HG03139 (cell line): Measurements from ENCODE around the gene INTS3.
"Not testable (repeated sequence)": the region's sequence is repeated elsewhere in the genome, so short reads cannot be mapped to it uniquely, and the experiment has no call there.

ENCODE experiments used
- ATAC-seq: cut with Tn5 transposase; IDR thresholded peaks from one replicate; pipeline ENCODE4 v1.9.1; 2021; ENCODE audit not compliant: unreplicated experiment

The INTS3 gene

DNA sequence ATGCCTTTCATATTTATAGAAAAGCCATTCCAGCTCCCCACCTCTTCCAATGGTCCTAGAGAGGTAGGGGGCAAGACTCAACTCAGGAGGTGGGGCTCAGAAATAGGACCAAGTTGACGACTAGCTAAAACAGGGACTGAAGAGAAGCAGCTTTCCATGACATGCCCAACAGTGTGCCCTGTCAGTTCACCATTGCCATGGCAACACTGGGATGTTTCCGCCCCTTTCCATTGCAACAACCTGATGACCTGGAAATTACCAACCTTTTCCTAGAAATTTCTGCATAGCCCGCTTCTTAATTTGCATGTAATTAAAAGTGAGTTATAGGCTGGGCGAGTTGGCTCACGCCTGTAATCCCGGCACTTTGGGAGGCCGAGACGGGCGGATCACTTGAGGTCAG is 22.4 kb upstream of the INTS3 start:
- no peak for ATAC-seq

DNA sequence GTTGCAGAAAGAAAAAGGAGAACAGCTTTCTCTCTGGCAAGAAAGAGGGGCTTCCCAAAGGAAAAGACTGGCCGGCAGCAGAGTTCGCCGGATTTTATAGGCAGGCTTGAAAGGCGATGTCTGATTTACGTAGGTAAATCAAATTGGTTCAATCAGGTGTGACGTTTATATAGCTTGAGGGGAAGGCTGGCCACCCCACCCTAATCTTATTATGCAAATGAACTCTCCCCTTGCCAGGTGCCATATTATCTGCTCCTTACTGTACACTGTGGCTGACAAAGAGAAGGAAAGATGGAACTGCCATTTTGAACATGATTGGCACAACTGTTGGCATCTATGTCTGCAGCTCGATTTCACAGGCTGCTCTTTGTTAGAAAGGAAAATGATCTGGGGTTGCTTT is 16.8 kb upstream of the INTS3 start:
- no peak for ATAC-seq

DNA sequence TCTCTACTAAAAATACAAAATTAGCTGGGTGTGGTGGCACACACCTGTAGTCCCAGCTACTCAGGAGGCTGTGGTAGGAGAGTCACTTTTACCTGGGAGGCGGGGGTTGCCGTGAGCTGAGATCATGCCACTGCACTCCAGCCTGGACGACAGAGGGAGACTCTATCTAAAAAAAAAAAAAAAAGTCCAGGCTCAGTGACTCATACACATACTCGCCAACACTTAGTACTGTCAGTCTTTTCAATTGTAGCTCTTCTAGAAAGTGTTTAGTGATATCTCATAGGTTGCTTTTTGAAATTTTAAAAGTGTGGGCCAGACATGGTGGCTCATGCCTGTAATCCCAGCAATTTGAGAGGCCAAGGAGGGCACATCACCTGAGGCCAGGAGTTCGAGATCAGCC is 11.6 kb upstream of the INTS3 start:
- ATAC-seq, result not testable (repeated sequence)

DNA sequence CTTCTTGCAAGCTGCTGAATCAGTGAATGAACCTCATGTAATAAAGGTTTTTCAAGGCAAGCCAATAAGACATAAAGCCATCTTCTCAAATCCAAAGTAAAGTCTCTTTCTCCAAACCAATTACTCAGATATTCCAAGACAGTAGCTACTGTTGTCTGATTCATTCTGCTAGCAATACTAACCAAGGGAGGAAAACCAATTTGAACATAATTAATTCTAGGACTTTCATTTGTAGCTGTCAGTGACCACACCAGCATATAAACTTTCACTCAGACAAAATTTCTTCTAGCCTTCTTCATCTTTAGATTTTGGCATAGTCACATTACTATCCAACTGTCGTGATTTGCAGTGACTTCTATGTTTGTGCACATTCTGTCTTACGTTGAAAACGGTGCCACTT is 10.5 kb upstream of the INTS3 start:
- ATAC-seq, result no peak

DNA sequence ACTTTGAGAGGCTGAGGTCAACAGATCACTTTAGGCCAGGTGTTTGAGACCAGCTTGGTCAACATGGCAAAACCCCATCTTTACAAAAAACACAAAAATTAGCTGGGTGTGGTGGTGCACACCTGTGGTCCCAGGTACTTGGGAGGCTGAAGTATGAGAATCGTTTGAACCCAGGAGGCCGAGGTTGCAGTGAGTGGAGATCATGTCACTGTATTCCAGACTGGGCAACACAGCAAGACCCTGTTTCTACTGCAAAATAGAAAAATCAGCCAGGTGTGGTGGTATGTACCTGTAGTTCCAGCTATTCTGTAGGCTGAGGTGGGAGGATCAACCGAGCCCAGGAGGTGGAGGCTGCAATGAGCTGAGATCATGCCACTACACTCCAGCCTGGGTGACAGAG is 4.2 kb upstream of the INTS3 start:
- ATAC-seq, result no peak

DNA sequence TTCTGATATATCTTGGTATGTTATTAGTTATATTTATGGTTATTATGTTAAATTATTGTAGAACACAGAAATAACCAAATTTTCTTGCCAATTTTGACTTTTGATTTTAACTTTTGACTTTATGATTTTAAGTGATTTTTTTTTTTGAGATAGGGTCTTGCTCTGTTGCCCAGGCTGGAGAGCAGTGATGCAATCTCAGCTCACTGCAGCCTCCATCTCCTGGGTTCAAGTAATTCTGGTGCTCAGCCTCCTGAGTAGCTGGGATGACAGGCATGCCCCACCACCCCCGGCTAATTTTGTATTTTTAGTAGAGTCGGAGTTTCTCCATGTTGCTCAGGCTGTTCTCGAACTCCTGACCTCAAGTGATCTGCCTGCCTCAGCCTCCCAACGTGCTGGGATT is 3.2 kb upstream of the INTS3 start:
- ATAC-seq, result not testable (repeated sequence)

DNA sequence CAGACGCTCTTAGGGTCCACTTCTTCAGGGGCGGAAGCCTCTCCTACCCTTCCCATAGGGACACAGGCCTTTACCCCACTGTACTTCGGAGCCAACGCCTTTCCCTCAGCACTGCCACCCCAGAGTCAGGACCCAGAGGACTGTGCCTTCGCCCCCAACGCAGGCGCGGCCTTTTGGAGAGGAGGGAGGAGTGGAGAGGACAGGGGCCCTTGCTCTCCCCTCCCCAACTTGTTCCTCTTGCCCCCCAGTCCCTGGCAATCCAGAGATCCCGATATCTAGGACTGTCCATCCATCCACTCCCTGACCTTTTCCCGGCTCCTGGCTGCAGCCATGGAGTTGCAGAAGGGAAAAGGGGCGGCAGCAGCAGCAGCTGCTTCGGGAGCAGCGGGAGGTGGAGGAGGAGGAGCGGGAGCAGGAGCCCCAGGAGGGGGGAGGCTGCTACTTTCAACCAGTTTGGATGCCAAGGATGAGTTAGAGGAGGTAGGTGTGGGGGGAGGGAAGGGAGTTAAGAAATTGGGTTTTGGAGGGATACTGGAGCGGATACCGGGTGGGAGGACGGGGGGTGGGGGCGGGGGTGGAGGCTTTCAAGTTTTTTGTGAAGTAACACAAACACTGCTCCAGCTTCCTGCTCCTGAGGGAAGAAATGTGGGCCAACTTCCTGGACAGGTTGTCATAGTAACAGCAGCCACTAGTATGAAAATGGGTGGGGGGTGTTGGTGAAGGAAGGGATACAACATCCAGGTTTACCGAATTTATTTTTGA is 636 bp downstream of the INTS3 start:
- no peak for ATAC-seq

DNA sequence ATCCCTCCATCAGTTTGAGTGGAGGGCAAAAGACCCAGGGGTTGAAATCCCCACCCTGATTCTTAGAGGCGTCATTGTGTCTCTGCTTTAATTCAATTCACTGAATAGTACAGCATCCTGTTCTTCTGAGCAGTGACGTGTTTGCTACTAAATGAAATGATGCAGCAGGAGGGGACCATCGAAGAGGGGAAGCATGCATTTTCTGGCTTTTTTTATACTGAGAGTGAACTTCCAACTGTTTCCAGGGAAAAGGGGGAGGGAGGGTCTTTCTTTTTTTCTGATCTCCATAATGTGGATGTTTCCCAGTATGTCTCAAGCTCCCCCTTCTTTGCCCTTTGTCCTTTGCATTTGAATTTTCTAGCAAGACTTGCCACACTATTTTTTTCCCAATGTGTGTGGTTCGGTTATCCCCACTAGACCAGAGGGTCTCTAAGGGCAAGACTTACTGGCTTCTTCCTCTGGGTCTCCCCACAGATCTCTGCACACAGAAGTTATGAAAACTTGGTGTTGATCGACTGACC is 2.7 kb downstream of the INTS3 start:
- no peak for ATAC-seq

DNA sequence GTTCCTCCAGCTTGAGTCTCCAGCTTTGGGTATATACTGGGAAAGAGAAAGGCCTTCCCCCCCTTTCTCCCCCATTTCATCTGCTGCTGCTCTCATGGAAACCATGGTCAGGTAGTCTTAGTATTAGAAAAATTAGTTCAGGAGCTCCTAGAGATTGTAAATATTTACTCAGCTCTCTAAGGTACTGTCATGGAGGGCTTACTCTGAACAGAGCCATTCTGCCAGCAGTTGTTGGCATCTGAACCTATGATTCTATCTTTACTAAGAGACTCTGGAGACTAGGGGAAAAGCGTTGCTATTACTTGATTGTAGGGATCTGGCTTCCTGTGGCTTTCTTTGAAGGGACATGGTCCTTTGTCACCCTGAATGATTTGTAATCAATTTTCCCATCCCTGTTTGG is 6.1 kb downstream of the INTS3 start:
- no peak for ATAC-seq

DNA sequence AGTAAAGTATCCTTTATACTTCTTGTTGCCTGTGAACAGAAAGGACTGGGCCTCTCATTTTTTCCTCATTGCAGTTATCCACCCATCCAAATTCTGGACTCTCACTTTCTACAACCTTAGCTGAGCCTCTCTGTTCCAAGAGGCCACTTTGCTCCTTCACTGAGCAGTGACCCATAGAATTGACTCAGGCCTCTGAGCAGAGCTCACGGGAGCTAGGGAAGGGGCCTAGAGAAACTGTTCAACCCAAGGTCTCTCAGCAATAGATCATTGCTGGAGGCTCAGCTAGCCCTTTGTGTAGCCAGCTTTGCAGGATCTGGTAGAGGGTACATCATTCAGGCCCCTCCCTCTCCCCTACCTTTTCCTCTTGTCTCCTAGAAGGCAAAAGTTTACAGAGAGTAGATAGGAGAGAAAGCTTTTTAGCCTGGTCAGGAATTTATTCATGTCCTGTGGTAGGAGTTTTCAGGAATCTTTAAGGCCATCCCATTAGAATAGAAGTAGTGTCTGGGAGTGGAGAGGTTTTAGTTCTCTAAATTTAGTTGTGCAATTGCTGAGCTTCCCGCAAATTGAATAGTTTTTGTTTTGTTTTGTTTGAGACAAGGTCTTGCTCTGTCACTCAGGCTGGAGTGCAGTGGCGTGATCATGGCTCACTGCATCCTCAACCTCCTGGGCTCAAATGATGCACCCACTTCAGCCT is 6.7 kb downstream of the INTS3 start:
- no peak for ATAC-seq

DNA sequence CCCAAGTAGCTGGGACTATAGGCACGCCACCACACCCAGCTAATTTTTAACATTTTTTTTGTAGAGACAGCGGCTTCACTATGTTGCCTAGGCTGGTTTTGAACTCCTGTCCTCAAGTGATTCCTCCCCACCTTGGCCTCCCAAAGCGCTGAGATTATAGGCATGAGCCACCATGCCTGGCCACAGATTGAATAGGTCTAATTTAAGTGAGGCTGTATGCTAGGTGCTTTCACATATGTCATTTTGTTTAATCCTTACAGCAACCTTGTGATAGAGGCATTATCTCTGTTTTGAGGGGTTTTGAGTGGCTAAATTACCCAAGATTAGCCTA is 7.2 kb downstream of the INTS3 start:
- no peak for ATAC-seq

DNA sequence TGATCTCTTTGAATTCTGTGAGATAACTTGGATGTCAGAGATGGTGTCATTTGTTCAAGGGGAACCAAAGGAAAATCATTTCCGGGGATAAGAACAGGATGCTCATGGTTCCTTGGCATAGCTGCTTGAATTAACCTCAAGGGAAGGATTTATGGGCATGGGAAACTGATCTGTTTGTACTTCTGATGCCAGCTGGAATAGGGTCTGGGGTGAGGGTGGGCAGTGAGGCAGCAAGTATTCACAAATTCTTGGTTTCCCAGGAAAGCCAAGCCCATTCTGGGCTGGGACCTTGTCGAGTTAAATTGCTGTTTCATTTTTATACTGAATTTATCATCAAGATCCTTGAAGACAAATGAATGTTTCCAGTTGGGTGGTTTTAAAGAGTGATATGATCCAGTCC is 14.1 kb downstream of the INTS3 start:
- ATAC-seq, result no peak

DNA sequence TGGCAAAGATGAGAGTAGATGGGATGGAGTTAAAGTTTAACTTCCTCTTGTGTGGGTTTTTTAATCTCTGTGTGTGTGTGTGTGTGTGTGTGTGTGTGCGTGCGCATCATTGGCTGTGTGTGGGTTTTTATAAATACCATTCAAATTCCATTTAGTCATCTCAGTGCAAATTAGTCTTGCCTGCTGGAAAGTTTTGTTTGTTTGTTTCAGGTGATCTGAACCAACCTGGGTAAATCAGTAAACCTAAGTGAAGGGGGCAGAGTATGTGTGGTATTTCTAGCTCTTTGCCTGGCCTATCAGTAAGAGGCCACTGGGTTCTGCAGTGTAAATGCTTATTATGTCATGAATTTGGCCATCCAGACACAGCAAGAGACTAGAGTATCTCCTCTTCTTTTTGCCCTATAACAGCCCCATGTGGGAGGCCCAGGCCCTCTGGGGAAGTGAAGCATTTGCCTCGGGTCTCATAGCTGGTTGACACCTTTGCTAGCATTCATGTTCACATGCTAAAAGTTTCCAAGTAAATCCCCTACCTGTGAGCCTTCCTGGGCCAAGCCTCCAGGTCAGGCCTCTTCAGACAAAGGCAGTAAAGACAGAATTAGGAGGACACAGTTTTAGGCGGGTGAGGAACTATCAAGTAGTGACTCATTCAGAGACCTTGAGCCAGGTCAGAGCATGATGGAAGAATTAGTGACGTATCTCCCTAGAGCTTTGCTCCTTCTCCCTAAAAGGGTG is 14.7 kb downstream of the INTS3 start:
- peak; percentile 62 for ATAC-seq

DNA sequence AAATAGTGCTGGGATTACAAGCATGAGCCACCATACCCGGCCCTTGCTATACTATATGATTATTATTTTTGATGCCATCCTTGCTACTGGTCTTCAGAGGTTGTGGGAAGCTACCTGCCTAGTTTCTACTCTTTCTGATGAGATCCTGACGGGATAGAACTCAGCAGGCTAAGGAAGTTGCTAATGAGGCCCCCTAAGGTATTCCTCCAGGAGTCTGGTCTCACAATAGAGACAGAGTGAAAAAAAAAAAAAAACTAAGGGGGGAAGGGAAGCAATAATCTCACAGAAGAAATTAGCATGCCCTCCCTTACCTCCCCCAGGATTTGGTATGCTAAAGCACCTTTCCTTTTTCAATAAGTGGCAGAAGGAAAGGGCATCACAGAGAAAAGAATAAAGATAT is 17.6 kb downstream of the INTS3 start:
- ATAC-seq, result no peak

DNA sequence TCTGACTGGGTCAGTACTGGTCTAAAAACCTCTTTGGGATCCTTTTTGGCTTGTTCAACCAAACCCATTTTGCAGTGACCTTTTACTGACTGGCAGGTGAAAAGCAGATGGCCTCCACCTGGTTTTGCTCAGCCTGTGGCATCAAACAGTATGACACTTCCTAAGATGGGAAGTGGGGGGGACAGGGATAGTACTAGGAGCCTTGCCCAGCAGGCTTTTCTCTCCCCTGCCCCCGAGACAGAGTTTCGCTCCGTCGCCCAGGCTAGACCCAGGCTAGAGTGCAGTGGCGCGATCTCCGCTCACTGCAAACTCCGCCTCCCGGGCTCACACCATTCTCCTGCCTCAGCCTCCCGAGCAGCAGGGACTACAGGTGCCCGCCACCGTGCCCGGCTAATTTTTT is 18.3 kb downstream of the INTS3 start:
- ATAC-seq, result no peak

DNA sequence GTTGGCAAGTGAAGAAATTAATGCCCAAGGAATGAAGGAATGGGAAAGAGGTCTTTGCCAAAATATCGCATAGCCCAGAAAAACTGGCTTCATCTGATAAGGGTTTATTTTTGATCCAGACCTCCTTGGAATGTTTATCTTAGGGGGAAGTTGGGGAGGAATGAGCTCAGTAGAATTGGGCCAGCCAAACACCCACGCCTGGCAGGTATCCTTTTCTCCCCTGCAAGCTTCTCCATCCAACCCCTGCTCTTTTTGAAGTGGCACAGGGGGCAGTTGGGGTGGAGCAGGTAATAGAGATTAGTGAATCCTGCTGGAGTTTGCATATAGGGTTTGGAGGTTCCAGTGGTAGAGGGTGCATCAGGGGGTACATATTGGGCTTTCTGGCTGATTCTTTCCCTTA is 21.1 kb downstream of the INTS3 start:
- no peak for ATAC-seq

DNA sequence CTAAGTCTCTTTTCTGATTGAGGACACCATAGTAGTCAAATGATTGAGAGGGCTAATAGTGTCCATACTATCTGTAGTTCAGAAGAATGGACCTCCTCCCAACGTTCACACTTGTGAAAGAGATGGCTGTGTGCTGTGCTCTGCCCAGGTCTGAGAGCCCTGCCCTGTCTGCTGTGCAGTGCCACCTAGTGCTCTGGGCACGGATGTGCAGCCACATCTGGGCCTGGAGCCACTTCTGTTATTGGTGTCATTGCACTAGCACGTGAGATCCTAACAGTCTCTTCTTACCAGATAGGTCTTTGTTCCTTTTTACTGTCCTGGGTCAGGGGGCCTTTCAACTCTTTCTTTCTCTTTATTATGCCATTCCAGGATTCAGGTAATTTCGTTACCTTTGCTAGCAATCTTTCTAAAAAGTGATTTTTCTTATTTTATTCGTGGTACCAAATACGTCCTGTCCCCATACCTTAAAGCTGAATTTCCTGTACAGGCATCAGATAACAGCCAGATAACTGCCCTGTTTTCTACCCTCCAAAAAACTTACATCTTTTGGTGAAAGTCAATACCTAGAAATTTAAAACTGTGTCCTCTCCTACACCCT is 21.7 kb downstream of the INTS3 start:
- ATAC-seq, result peak; percentile 81

DNA sequence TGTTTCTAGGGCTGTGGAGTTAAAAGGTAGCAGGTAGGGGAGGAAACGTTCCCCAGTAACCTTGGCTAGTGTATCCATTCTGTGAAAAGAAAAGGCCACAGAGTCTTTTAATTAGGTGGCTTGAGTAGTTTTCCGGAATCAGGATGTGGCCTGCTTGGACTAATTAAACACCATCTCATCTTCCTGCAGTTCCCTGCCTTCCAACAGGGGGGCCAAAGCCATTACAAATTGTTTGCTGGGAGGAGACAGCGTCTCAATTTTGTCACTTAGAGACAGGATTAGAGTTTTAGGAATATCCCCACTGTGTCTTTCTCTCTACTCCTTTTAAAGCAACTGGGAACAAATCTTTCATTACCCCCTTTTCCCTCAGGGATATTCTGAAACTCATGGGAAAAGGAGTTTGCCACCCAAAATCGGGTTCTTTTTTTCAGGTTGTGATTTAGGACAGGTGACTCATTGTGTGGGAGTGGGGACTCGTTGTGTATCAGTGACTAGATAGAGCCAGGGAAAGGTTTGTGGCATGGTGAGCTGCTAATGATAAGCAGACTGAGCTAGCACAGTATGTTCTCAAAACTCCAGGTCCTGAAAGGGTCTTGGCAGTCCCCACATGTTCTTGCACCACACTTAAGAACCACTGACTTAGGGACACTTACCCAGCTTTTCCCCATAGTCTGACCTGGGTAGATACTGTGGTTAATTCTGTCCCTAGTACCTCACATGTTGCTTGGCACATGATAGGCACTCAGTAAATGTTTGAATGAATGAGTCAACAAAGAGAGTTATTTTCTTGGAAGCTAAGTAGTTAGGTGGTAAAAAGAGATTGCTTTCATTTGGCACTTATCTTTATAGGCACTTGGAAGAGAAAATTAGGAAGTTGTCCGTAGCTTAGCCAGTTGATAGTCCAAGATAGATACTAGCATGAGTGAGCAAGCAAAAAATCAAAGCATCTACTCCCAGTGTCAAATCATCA is 22.5 kb downstream of the INTS3 start:
- no peak for ATAC-seq

DNA sequence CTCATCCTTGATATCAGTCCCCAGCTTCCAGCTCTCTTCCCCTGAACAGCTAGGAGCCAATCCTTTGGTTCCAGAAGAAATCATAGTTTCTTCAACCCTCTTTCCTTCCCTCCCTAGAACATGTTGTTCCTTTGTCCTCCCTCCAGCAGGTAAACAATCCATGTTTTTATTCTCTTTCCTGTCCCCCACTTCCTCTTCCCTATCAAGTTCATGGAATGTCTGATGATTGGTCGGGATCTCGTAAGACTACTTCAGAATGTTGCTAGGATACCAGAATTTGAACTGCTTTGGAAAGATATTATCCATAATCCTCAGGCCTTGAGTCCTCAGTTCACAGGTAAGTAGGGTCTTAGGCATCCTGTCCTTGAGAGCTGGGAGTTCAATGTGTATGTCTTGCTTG is 24.2 kb downstream of the INTS3 start:
- ATAC-seq, result no peak

DNA sequence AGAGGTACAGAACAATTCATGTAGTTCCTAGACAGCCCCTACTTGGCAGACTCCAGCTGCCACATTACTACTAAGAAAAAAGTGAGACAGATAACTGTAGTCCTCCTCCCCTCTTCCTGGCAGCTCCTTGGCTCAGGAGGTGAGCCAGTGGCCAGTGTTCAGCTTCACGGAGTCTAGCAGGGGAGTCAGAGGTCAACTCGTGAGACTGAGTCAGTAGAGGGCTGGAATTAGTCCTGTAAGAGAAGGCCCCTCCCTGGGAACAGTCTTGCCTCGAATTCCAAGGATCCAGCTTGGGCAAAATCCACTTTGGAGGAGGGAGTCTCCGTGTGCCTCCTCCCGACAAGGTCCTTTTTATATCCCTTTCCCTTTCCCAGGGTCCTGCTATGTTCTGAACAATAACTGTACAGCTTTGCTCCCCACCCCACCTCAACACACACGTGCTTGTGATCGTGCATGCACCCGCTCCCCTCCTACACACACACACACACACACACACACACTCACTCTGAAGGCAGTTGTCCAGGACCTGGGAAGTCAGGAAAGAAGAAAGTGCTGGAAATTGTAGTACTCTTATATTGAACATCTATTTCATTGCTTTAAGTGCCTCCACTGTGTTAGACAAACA is 24.8 kb downstream of the INTS3 start:
- ATAC-seq, result no peak
